ENCODE results near the gene TSC1.
"Not testable (repeated sequence)": the region's sequence is repeated elsewhere in the genome, so short reads cannot be mapped to it uniquely, and the experiment has no call there.

The TSC1 gene

GRCh38 chr9:132973713-132974112, 29.3 kb upstream of the TSC1 start:
- no peaks in the 10 kb centered on the region for H3K9me3 ChIP-seq (ENCODE audit: control insufficient read depth, low read length)
- no peak overlapping the region for H3K4me3 ChIP-seq (ENCODE audit: low read length)
- DNase-seq (ENCODE audit: low read depth) = no peak
- H3K4me1 ChIP-seq (ENCODE audit: control insufficient read depth, insufficient read depth, low read length) = peaks cover 3% of the 10 kb centered on the region
- no peaks in the 10 kb centered on the region for H3K36me3 ChIP-seq (ENCODE audit: control insufficient read depth, insufficient read depth, low read length, severe bottlenecking)
- no peak overlapping the region for H3K9ac ChIP-seq (ENCODE audit: low read length)
- H3K27me3 ChIP-seq (replicated peaks; ENCODE audit: control insufficient read depth, insufficient read depth, low read length) = peaks cover 54% of the 10 kb centered on the region

GRCh38 chr9:132973166-132973565, 28.8 kb upstream of the TSC1 start:
- Histone ChIP-seq H3K9ac (ENCODE audit: low read length) (no peak overlapping the region), H3K4me1 (ENCODE audit: control insufficient read depth, insufficient read depth, low read length) (peaks cover 3% of the 10 kb centered on the region), H3K9me3 (ENCODE audit: control insufficient read depth, low read length) (no peaks in the 10 kb centered on the region), H3K27me3 (replicated peaks; ENCODE audit: control insufficient read depth, insufficient read depth, low read length) (peaks cover 51% of the 10 kb centered on the region), H3K36me3 (ENCODE audit: control insufficient read depth, insufficient read depth, low read length, severe bottlenecking) (no peaks in the 10 kb centered on the region), H3K4me3 (ENCODE audit: low read length) (no peak overlapping the region)
- DNase-seq (ENCODE audit: low read depth) = no peak

DNA sequence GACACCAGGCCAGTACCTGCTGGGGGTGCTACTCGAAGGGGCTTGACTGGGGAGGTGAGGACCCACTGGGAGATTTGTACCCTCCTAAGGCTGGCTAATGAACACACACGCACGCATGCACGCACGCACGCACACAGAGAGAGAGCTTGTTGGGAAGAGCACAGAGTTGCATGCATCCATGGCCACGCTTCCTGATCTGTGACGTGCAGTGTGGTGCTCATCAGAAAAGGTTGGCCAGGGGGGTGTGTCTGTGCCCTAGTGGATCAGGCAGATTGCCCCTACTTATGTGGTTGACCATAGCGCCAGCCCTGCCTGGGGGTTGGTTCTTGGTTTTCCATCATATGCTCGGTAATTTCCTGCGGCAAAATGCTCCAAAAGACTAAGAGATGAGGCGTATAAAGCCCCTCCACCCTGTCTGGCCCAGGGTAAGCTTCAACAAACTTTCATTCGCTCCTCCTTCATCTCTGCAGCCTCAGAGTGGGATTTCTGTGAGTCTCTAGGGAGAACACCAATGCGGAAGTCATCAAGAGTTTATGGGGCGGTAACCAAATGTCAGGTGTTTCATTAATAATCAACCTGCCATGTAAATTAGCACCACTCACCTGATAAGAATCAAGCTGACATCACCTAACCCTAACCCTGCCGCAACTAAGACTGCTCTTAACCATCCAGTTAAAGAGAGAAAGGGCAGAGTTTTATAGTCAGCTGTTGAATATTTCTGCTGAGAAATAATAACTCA, 26.1 kb upstream of the TSC1 start:
- Histone ChIP-seq H3K9me3 (ENCODE audit: control insufficient read depth, low read length) (no peaks in the 10 kb centered on the region), H3K4me3 (ENCODE audit: low read length) (no peak overlapping the region), H3K4me1 (ENCODE audit: control insufficient read depth, insufficient read depth, low read length) (peaks cover 3% of the 10 kb centered on the region), H3K9ac (ENCODE audit: low read length) (no peak overlapping the region), H3K36me3 (ENCODE audit: control insufficient read depth, insufficient read depth, low read length, severe bottlenecking) (no peaks in the 10 kb centered on the region), H3K27me3 (replicated peaks; ENCODE audit: control insufficient read depth, insufficient read depth, low read length) (peaks cover 57% of the 10 kb centered on the region)
- DNase-seq (ENCODE audit: low read depth) = no peak

DNA sequence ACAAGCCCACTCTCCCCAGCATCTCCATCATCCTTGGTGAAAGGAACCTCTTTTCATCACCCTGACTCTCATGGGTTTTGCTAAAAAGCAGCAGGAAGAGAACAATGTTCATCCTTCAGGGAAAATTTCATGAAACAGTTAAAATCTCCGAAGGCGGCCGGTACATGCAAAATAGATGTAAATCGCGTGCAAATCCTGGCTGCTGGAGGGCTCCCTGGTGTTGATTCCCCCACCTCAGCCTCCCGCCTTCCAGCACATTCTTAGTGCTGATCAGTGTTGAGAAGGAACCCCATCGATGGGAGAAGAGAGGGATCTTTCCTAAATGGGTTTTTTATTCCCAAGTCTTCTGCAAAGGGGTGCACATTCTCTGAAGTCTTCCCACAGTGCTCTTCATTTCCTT, 25.4 kb upstream of the TSC1 start:
- no peak overlapping the region for H3K4me3 ChIP-seq (ENCODE audit: low read length)
- no peak for DNase-seq (ENCODE audit: low read depth)
- peaks cover 55% of the 10 kb centered on the region for H3K27me3 ChIP-seq (replicated peaks; ENCODE audit: control insufficient read depth, insufficient read depth, low read length)
- no peak overlapping the region for H3K9ac ChIP-seq (ENCODE audit: low read length)
- no peaks in the 10 kb centered on the region for H3K9me3 ChIP-seq (ENCODE audit: control insufficient read depth, low read length)
- H3K36me3 ChIP-seq (ENCODE audit: control insufficient read depth, insufficient read depth, low read length, severe bottlenecking) = no peaks in the 10 kb centered on the region
- peaks cover 3% of the 10 kb centered on the region for H3K4me1 ChIP-seq (ENCODE audit: control insufficient read depth, insufficient read depth, low read length)

DNA sequence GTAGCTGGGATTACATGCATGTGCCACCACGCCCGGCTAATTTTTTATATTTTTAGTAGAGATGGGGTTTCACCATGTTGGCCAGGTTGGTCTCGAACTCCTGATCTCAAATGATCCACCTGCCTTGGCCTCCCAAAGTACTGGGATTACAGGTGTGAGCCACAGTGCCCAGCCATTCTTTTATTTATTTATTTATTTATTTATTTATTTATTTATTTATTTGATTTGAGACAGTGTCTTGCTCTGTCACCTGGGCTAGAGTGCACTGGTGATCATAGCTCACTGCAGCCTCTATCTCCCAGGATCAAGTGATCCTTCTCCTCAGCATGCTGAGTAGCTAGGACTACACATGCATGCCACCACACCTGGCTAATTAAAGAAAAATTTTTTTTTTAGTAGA, 23.5 kb upstream of the TSC1 start:
- not testable (repeated sequence) for DNase-seq (ENCODE audit: low read depth); H3K36me3 ChIP-seq (ENCODE audit: control insufficient read depth, insufficient read depth, low read length, severe bottlenecking); H3K4me3 ChIP-seq (ENCODE audit: low read length); H3K9me3 ChIP-seq (ENCODE audit: control insufficient read depth, low read length); H3K9ac ChIP-seq (ENCODE audit: low read length); H3K4me1 ChIP-seq (ENCODE audit: control insufficient read depth, insufficient read depth, low read length)
- peaks cover 39% of the 10 kb centered on the region for H3K27me3 ChIP-seq (replicated peaks; ENCODE audit: control insufficient read depth, insufficient read depth, low read length)

GRCh38 chr9:132965478-132965877, 21.1 kb upstream of the TSC1 start:
- H3K4me1 ChIP-seq (ENCODE audit: control insufficient read depth, insufficient read depth, low read length) = no peaks in the 10 kb centered on the region
- peaks cover 30% of the 10 kb centered on the region for H3K27me3 ChIP-seq (replicated peaks; ENCODE audit: control insufficient read depth, insufficient read depth, low read length)
- no peak overlapping the region for H3K9ac ChIP-seq (ENCODE audit: low read length)
- no peaks in the 10 kb centered on the region for H3K36me3 ChIP-seq (ENCODE audit: control insufficient read depth, insufficient read depth, low read length, severe bottlenecking)
- H3K9me3 ChIP-seq (ENCODE audit: control insufficient read depth, low read length) = no peaks in the 10 kb centered on the region
- H3K4me3 ChIP-seq (ENCODE audit: low read length) = no peak overlapping the region
- DNase-seq (ENCODE audit: low read depth) = no peak

GRCh38 chr9:132961002-132961401, 16.6 kb upstream of the TSC1 start:
- Histone ChIP-seq H3K36me3 (ENCODE audit: control insufficient read depth, insufficient read depth, low read length, severe bottlenecking) (no peaks in the 10 kb centered on the region), H3K4me1 (ENCODE audit: control insufficient read depth, insufficient read depth, low read length) (no peaks in the 10 kb centered on the region), H3K9me3 (ENCODE audit: control insufficient read depth, low read length) (peaks cover 13% of the 10 kb centered on the region), H3K4me3 (ENCODE audit: low read length) (no peak overlapping the region), H3K27me3 (replicated peaks; ENCODE audit: control insufficient read depth, insufficient read depth, low read length) (peaks cover 25% of the 10 kb centered on the region), H3K9ac (ENCODE audit: low read length) (no peak overlapping the region)
- DNase-seq (ENCODE audit: low read depth) = no peak

DNA sequence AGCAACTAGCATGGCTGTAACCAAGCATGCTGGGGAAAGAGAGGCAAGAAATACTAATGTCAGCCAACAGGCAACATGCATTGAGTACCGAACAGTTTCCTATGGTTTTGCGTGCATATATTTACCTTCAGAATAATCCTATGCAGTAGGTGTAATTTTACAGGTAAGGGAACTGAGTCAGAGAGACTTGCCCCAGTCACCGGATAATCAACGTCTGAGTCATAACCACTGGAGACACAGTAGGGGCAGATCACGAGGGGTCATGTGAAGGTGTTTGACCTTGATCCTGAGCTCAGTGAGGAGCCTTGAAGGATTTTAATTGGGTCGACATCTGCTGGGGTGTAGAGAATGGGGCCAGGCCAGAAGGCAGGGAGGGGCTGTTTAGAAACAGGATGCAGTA, 13.4 kb upstream of the TSC1 start:
- no peak overlapping the region for H3K4me3 ChIP-seq (ENCODE audit: low read length)
- H3K9ac ChIP-seq (ENCODE audit: low read length) = no peak overlapping the region
- H3K36me3 ChIP-seq (ENCODE audit: control insufficient read depth, insufficient read depth, low read length, severe bottlenecking) = no peaks in the 10 kb centered on the region
- peaks cover 18% of the 10 kb centered on the region for H3K27me3 ChIP-seq (replicated peaks; ENCODE audit: control insufficient read depth, insufficient read depth, low read length)
- peaks cover 26% of the 10 kb centered on the region for H3K9me3 ChIP-seq (ENCODE audit: control insufficient read depth, low read length)
- no peak for DNase-seq (ENCODE audit: low read depth)
- H3K4me1 ChIP-seq (ENCODE audit: control insufficient read depth, insufficient read depth, low read length) = no peaks in the 10 kb centered on the region

GRCh38 chr9:132955768-132956167, 11.4 kb upstream of the TSC1 start:
- peaks cover 18% of the 10 kb centered on the region for H3K27me3 ChIP-seq (replicated peaks; ENCODE audit: control insufficient read depth, insufficient read depth, low read length)
- H3K36me3 ChIP-seq (ENCODE audit: control insufficient read depth, insufficient read depth, low read length, severe bottlenecking) = no peaks in the 10 kb centered on the region
- no peak overlapping the region for H3K4me3 ChIP-seq (ENCODE audit: low read length)
- H3K9me3 ChIP-seq (ENCODE audit: control insufficient read depth, low read length) = peaks cover 26% of the 10 kb centered on the region
- no peak for DNase-seq (ENCODE audit: low read depth)
- no peak overlapping the region for H3K9ac ChIP-seq (ENCODE audit: low read length)
- no peaks in the 10 kb centered on the region for H3K4me1 ChIP-seq (ENCODE audit: control insufficient read depth, insufficient read depth, low read length)

DNA sequence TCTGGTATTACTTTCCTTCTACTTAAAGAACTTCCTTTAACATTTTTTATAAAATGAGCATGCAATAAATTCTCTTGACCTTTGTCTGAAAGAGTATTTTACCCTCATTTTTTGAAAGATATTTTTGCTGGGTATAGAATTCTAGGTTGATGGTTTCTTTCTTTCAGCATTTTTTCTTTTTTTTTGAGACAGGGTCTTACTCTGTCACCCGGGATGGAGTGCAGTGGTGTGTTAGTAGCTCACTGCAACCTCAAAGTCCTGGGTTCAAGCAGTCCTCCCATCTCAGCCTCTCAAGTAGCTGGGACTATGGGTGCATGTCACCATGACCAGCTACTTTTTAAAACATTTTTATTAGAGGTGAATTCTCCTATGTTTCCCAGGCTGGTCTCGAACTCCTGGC, 10.7 kb upstream of the TSC1 start:
- Histone ChIP-seq H3K4me3 (ENCODE audit: low read length) (no peak overlapping the region), H3K9me3 (ENCODE audit: control insufficient read depth, low read length) (peaks cover 26% of the 10 kb centered on the region), H3K27me3 (replicated peaks; ENCODE audit: control insufficient read depth, insufficient read depth, low read length) (peaks cover 18% of the 10 kb centered on the region), H3K4me1 (ENCODE audit: control insufficient read depth, insufficient read depth, low read length) (no peaks in the 10 kb centered on the region), H3K36me3 (ENCODE audit: control insufficient read depth, insufficient read depth, low read length, severe bottlenecking) (no peaks in the 10 kb centered on the region), H3K9ac (ENCODE audit: low read length) (no peak overlapping the region)
- no peak for DNase-seq (ENCODE audit: low read depth)

DNA sequence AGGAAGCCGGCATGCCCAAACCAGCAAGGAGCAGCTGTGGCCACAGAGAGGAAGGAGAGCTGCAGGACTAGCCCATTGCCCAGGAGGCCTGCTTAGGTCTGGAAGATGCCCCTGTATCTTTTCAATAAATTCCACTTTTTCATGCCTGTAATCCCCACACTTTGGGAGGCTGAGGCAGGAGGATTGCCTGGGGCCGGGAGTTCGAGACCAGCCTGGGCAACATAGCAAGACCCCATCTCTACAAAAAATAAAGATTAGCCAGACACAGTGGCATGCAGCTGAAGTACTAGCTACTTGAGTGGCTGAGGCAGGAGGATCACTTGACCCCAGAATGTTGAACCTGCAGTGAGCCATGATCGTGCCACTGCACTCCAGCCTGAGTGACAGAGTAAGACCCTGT, 5.3 kb upstream of the TSC1 start:
- peaks cover under 1% of the 10 kb centered on the region for H3K9me3 ChIP-seq (ENCODE audit: control insufficient read depth, low read length)

DNA sequence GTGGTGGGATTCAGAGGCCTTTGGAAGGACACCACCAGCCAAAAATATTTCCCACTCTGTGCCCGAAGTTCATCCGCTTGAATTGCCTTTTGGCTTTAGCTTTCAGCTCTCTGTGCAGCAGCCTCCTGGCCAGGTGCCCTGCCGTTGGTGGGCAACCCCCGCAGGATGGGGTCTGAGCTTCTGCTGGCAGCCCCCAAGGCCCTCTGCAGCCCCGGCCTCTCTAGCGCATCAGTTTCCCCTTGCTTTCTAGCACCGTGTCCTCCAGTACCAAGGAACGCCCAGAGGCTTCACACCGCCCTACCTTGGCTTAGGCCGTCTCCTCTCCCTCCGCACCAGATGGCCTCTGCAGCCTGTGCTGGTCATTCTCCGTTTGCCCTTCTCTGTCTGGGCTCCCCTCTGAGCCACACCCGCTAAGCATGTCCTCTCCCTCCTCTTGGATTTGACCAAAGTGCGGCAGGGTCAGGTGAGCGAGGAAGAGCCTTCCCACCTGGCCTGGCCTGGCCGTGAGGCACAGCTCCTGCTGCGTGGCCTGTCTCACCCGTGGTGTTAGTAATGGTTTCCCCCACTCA, 4.2 kb upstream of the TSC1 start:
- H3K27me3 ChIP-seq (replicated peaks; ENCODE audit: control insufficient read depth, insufficient read depth, low read length) = peaks cover 4% of the 10 kb centered on the region
- no peaks in the 10 kb centered on the region for H3K9me3 ChIP-seq (ENCODE audit: control insufficient read depth, low read length)
- no peaks in the 10 kb centered on the region for H3K36me3 ChIP-seq (ENCODE audit: control insufficient read depth, insufficient read depth, low read length, severe bottlenecking)
- no peak for DNase-seq (ENCODE audit: low read depth)
- no peak overlapping the region for H3K9ac ChIP-seq (ENCODE audit: low read length)
- H3K4me1 ChIP-seq (ENCODE audit: control insufficient read depth, insufficient read depth, low read length) = peaks cover 6% of the 10 kb centered on the region
- no peak overlapping the region for H3K4me3 ChIP-seq (ENCODE audit: low read length)

More for the DNA sequence above, 5.3 kb upstream of the TSC1 start:
- H3K4me1 ChIP-seq (ENCODE audit: control insufficient read depth, insufficient read depth, low read length) = peaks cover 4% of the 10 kb centered on the region
- peaks cover 4% of the 10 kb centered on the region for H3K27me3 ChIP-seq (replicated peaks; ENCODE audit: control insufficient read depth, insufficient read depth, low read length)
- no peaks in the 10 kb centered on the region for H3K36me3 ChIP-seq (ENCODE audit: control insufficient read depth, insufficient read depth, low read length, severe bottlenecking)
- no peak overlapping the region for H3K9ac ChIP-seq (ENCODE audit: low read length)
- no peak overlapping the region for H3K4me3 ChIP-seq (ENCODE audit: low read length)
- DNase-seq (ENCODE audit: low read depth) = no peak

Measured in adipocyte (in vitro differentiated cells).